Parathyroid adenoma (tissue), 2 donors: ENCODE data around the gene CCDC97.

Source experiments
- H2AFZ ChIP-seq: fragments of 300-600 bp; sonication (generic); one replicate; pipeline ENCODE4 v1.7.0; 2017; ENCODE audit warnings: antibody characterized with exemption, mild to moderate bottlenecking
- H3K27ac ChIP-seq: fragments of 300-600 bp; sonication (generic); one replicate; pipeline ENCODE4 v1.7.0; 2017
- H3K27me3 ChIP-seq: fragments of 300-600 bp; sonication (generic); one replicate; pipeline ENCODE4 v1.7.0; 2017; ENCODE audit warnings: low read length; ENCODE audit not compliant: control insufficient read depth, insufficient read depth
- H3K36me3 ChIP-seq: fragments of 300-600 bp; sonication (generic); one replicate; pipeline ENCODE4 v1.7.0; 2017; ENCODE audit warnings: low read length; ENCODE audit not compliant: control insufficient read depth, insufficient read depth
- H3K4me1 ChIP-seq: fragments of 300-600 bp; sonication (generic); one replicate; pipeline ENCODE4 v1.7.0; 2017; ENCODE audit warnings: control low read depth
- H3K4me2 ChIP-seq: fragments of 300-600 bp; sonication (generic); one replicate; pipeline ENCODE4 v1.7.0; 2017; ENCODE audit warnings: low read length
- H3K4me3 ChIP-seq: fragments of 300-600 bp; sonication (generic); one replicate; pipeline ENCODE4 v1.7.0; 2017; ENCODE audit warnings: low read depth, low read length
- H3K79me2 ChIP-seq: fragments of 300-600 bp; sonication (generic); one replicate; pipeline ENCODE4 v1.7.0; 2017; ENCODE audit warnings: control low read depth
- H3K9ac ChIP-seq: fragments of 300-600 bp; sonication (generic); one replicate; pipeline ENCODE4 v1.7.0; 2017; ENCODE audit warnings: mild to moderate bottlenecking
- H3K9me3 ChIP-seq: fragments of 300-600 bp; sonication (generic); one replicate; pipeline ENCODE4 v1.7.0; 2017; ENCODE audit warnings: low read length; ENCODE audit not compliant: control insufficient read depth
- CTCF ChIP-seq: fragments of 300-600 bp; sonication (generic); IDR thresholded peaks from one replicate; pipeline ENCODE4 v1.7.0; 2017; ENCODE audit warnings: antibody characterized with exemption, mild to moderate bottlenecking
- donor health status: primary hyperparathyroidism.

CCDC97 gene

GRCh38 chr19:41303954-41304353, 6.0 kb upstream of the CCDC97 start:
- Histone ChIP-seq H3K4me1 (peaks cover 13% of the 10 kb centered on the region), H3K27ac (no peak overlapping the region), H3K36me3 (no peaks in the 10 kb centered on the region), H3K79me2 (peaks cover 7% of the 10 kb centered on the region), H3K9me3 (no peaks in the 10 kb centered on the region), H3K4me2 (no peak overlapping the region), H2AFZ (no peak overlapping the region), H3K27me3 (no peaks in the 10 kb centered on the region), H3K4me3 (no peak overlapping the region), H3K9ac (no peak overlapping the region)
- TF ChIP-seq CTCF = no peak

- no peak overlapping the region for H3K4me2 ChIP-seq
- H3K27me3 ChIP-seq = no peaks in the 10 kb centered on the region
- no peaks in the 10 kb centered on the region for H3K9me3 ChIP-seq
- no peak overlapping the region for H3K4me3 ChIP-seq
- H3K9ac ChIP-seq = no peak overlapping the region
- H3K36me3 ChIP-seq = no peaks in the 10 kb centered on the region
- H3K4me1 ChIP-seq = peaks cover 8% of the 10 kb centered on the region
- H3K79me2 ChIP-seq = peaks cover 7% of the 10 kb centered on the region
- no peak overlapping the region for H2AFZ ChIP-seq
- no peak overlapping the region for H3K27ac ChIP-seq
- TF ChIP-seq CTCF = no peak
These were observed 5.1 kb upstream of the CCDC97 start for GRCh38 chr19:41304706-41305483.

DNA sequence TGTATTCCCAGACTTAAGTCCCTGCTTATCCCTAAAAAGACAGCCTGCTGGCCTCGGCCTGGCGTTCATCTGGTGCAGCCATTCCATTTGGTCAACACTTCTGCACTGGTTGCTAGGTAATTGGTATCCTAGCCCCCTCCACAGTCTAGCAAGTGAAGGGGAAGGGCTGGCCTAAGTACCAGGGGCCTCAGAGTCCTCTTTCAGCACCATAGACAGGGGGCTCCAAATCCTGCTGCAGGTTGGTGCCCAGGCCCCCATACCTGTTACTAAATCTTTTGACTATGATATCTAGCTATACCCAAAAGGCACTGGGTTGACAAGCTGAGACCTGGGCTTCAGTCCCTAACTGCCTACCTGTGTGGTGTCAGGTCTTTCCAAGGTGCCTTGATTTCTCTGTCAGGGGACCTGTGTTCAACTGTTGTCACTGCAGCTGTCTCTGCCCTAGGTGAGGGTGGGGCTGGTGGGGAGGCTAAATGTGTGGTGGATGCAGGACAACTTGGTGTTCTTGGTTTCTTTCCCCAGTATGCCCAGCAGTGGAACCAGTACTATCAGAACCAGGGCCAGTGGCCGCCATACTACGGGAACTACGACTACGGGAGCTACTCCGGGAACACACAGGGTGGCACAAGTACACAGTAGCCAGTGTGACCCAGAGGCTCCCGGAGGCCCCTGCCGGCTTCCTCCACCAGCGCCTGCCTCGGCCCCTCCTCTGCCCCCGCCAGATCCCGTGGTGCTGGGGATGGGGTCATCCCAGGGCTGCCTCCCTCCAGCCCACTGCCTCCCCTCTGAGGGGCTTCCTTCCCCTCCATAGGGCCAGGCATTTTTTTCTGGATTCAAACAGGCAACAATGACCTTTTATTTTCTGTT, 3.8 kb upstream of the CCDC97 start:
- Histone ChIP-seq H3K27me3 (no peaks in the 10 kb centered on the region), H3K36me3 (no peaks in the 10 kb centered on the region), H3K4me3 (no peak overlapping the region), H3K79me2 (peaks cover 6% of the 10 kb centered on the region), H3K4me1 (peaks cover 8% of the 10 kb centered on the region), H3K4me2 (no peak overlapping the region), H3K27ac (no peak overlapping the region), H2AFZ (no peak overlapping the region), H3K9me3 (no peaks in the 10 kb centered on the region), H3K9ac (no peak overlapping the region)
- TF ChIP-seq CTCF = no peak

GRCh38 chr19:41307090-41307875, 2.7 kb upstream of the CCDC97 start:
- H3K36me3 ChIP-seq = no peaks in the 10 kb centered on the region
- no peak overlapping the region for H2AFZ ChIP-seq
- H3K4me2 ChIP-seq = no peak overlapping the region
- H3K9me3 ChIP-seq = no peaks in the 10 kb centered on the region
- H3K4me3 ChIP-seq = no peak overlapping the region
- no peak overlapping the region for H3K27ac ChIP-seq
- H3K9ac ChIP-seq = no peak overlapping the region
- H3K4me1 ChIP-seq = peaks cover 8% of the 10 kb centered on the region
- peaks cover 15% of the 10 kb centered on the region for H3K79me2 ChIP-seq
- no peak for TF ChIP-seq CTCF
- H3K27me3 ChIP-seq = no peaks in the 10 kb centered on the region
